Gastroesophageal sphincter (tissue), 4 donors: ENCODE measurements around the gene MFSD11. TPM values are rescaled to one million over a fixed set of nuclear protein-coding genes. Genes with fewer than 3 reads are reported as not detected.

Experiments used
- ATAC-seq: fragments of 150-250 bp; one replicate; pipeline ENCODE4 v1.9.1; 2016; ENCODE audit warnings: mild to moderate bottlenecking, moderate library complexity
- H3K27ac ChIP-seq, 4 donors: fragments of 200-600 bp; sonication (generic) in 3 of 4; 1 replicate in 3 of 4; 2 replicates in 1 of 4; pipeline ENCODE4 v1.5.1; 2016 to 2019
- H3K27me3 ChIP-seq: fragments of 200-600 bp; sonication (generic); one replicate; pipeline ENCODE4 v1.5.1; 2019
- H3K36me3 ChIP-seq, 2 donors: fragments of 200-600 bp; sonication (generic); one replicate each; pipeline ENCODE4 v1.5.1; 2019; ENCODE audit warnings: control low read depth in 1 of 2
- H3K4me1 ChIP-seq, 3 donors: fragments of 200-600 bp; sonication (generic); 1 replicate in 2 of 3; 2 replicates in 1 of 3; pipeline ENCODE4 v1.5.1; 2016 to 2019; ENCODE audit warnings: control low read depth in 2 of 3
- H3K4me3 ChIP-seq, 2 donors: fragments of 200-600 bp; sonication (generic); one replicate each; pipeline ENCODE4 v1.5.1; 2019; ENCODE audit warnings: mild to moderate bottlenecking in 1 of 2, moderate library complexity in 1 of 2
- H3K9me3 ChIP-seq, 3 donors: fragments of 200-600 bp; sonication (generic); one replicate each; pipeline ENCODE4 v1.5.1; 2017 to 2019; ENCODE audit warnings: control low read depth in 2 of 3
- CTCF ChIP-seq, 4 experiments: fragments of 200-600 bp in 2 of 4; fragments of 450-650 bp in 2 of 4; sonication (generic) in 1 of 4; IDR thresholded peaks; one replicate each; pipeline ENCODE4 v1.5.1; 2017 to 2019; ENCODE audit warnings: antibody characterized with exemption in 4 of 4, mild to moderate bottlenecking in 2 of 4, moderate library complexity in 2 of 4
- EP300 ChIP-seq: sonication (generic); formaldehyde crosslinking; IDR thresholded peaks from one replicate; pipeline ENCODE4 v1.6.1; 2017; ENCODE audit warnings: antibody characterized with exemption, mild to moderate bottlenecking
- POLR2A ChIP-seq, 2 donors: fragments of 450-650 bp; IDR thresholded peaks; one replicate each; pipeline ENCODE4 v1.6.1; 2017; ENCODE audit warnings: antibody characterized with exemption in 2 of 2, mild to moderate bottlenecking in 2 of 2, moderate library complexity in 1 of 2
- POLR2AphosphoS5 ChIP-seq: sonication (generic); formaldehyde crosslinking; IDR thresholded peaks from one replicate; pipeline ENCODE4 v1.6.1; 2017; ENCODE audit warnings: antibody characterized with exemption
- WGBS, 2 donors: methylation state at CpG; one replicate each; pipeline ENCODE4 v1.1.5; 2018; ENCODE audit warnings: low coverage in 1 of 2; 5-methylcytosine and 5-hydroxymethylcytosine counted together
- total RNA-seq, 4 donors: library from RNA; depleted of rRNA; stranded (reverse); fragments of >200 nt; gene quantifications; one replicate each; pipeline ENCODE4 v1.1.0, GENCODE V29; 2016

MFSD11 gene
- total RNA-seq, 4 donors from 2014 or later: 18.4 to 27.8 (median 20.9) TPM

- H3K4me3 ChIP-seq: no peak overlapping the region
- WGBS, 2 donors: 40 to 87% methylated on average over 1 to 7 of the region's 10 CpGs
- H3K4me1 ChIP-seq: peaks cover 7 to 97% (median 57%) of the 10 kb centered on the region in 3 donors
- H3K9me3 ChIP-seq: no peaks in the 10 kb centered on the region
- H3K27me3 ChIP-seq: no peaks in the 10 kb centered on the region
- H3K36me3 ChIP-seq: no peaks in the 10 kb centered on the region
- ATAC-seq: no peak
- H3K27ac ChIP-seq: peak overlapping the region in 3 of 4 donors; percentile 51 to 93 (median 91)
- no peak for TF ChIP-seq POLR2AphosphoS5
- TF ChIP-seq EP300: no peak
- TF ChIP-seq CTCF (IDR thresholded peaks at IDR 0.05): no peak
These were observed 34.8 kb upstream of the MFSD11 start for GRCh38 chr17:76702941-76703637.

- Histone ChIP-seq H3K27me3 (no peaks in the 10 kb centered on the region), H3K9me3 (no peaks in the 10 kb centered on the region), H3K4me1 (peaks cover 3 to 97% (median 48%) of the 10 kb centered on the region in 3 donors), H3K36me3 (no peaks in the 10 kb centered on the region), H3K27ac (peak overlapping the region in 3 of 4 donors; percentile 61 to 97 (median 95)), H3K4me3 (no peak overlapping the region)
- TF ChIP-seq POLR2A (IDR thresholded peaks at IDR 0.05): no peak
- TF ChIP-seq POLR2AphosphoS5: no peak
- TF ChIP-seq EP300: no peak
- TF ChIP-seq CTCF (IDR thresholded peaks at IDR 0.05): no peak
- ATAC-seq: no peak
- 42 to 60% methylated on average over 1 to 4 of the region's 4 CpGs for WGBS, 2 donors
These were observed 33.1 kb upstream of the MFSD11 start for GRCh38 chr17:76704805-76705204.

GRCh38 chr17:76706817-76707216 is 31.1 kb upstream of the MFSD11 start:
- TF ChIP-seq POLR2A (IDR thresholded peaks at IDR 0.05): no peak
- no peak for TF ChIP-seq POLR2AphosphoS5
- TF ChIP-seq CTCF (IDR thresholded peaks at IDR 0.05): no peak
- no peak for TF ChIP-seq EP300
- no peak for ATAC-seq
- Histone ChIP-seq H3K9me3 (no peaks in the 10 kb centered on the region), H3K27ac (peak overlapping the region in 3 of 4 donors; percentile 18 to 97 (median 95)), H3K36me3 (no peaks in the 10 kb centered on the region), H3K4me1 (peaks cover 6 to 87% (median 36%) of the 10 kb centered on the region in 3 donors), H3K27me3 (no peaks in the 10 kb centered on the region), H3K4me3 (no peak overlapping the region)
- WGBS, 2 donors: 36 to 46% methylated on average over 3 of the region's 3 CpGs

GRCh38 chr17:76707985-76708807 is 29.7 kb upstream of the MFSD11 start:
- H3K9me3 ChIP-seq: no peaks in the 10 kb centered on the region
- peaks cover 6 to 82% (median 32%) of the 10 kb centered on the region in 3 donors for H3K4me1 ChIP-seq
- peak overlapping the region; percentile 95 to 98 (median 96) for H3K27ac ChIP-seq
- 14 to 20% methylated on average over 5 to 7 of the region's 14 CpGs for WGBS, 2 donors
- no peaks in the 10 kb centered on the region for H3K27me3 ChIP-seq
- ATAC-seq: no peak
- H3K36me3 ChIP-seq: peaks cover 0 to 8% of the 10 kb centered on the region in 2 donors
- H3K4me3 ChIP-seq: peak overlapping the region; percentile 12 to 73
- no peak for TF ChIP-seq POLR2AphosphoS5
- TF ChIP-seq POLR2A (IDR thresholded peaks at IDR 0.05): no peak
- TF ChIP-seq CTCF (IDR thresholded peaks at IDR 0.05): peak in 3 of 4 experiments; percentile 31 to 62 (median 32)
- no peak for TF ChIP-seq EP300
